Panc1 (cell line): ENCODE measurements around the gene CHRNA7. TPM values are rescaled to one million over a fixed set of nuclear protein-coding genes. Genes with fewer than 3 reads are reported as not detected.

ENCODE experiments used
- ATAC-seq: fragments of 200-7000 bp; cut with Tn5 transposase; 2 replicates; pipeline ENCODE4 v1.9.1; 2020; ENCODE audit warnings: mild to moderate bottlenecking, moderate library complexity
- BruUV-seq: library from RNA; stranded (reverse); fragments of 400-500 nt; replicated peaks from 2 replicates; lab custom pipeline; 2021; lab: Mats Ljungman, UMichigan
- CTCF ChIA-PET: fragments of 300-600 bp; sonication (Branson Sonifier 250); formaldehyde crosslinking; loops from one replicate; lab custom pipeline; 2022; ENCODE audit warnings: antibody characterized with exemption; lab: Charles Lee
- POLR2A ChIA-PET: fragments of 300-600 bp; sonication (Branson Sonifier 250); formaldehyde crosslinking; loops from one replicate; lab custom pipeline; 2022; ENCODE audit warnings: antibody characterized with exemption; lab: Charles Lee
- DNase-seq: peaks from one replicate; pipeline ENCODE4 v3.0.0-alpha.2; 2010; ENCODE audit warnings: low read depth, low spot score
- H3K27ac ChIP-seq: 2 replicates; pipeline ENCODE4 v1.5.1; 2011; ENCODE audit warnings: mild to moderate bottlenecking, low read length, inconsistent platforms
- H3K27me3 ChIP-seq: fragments of 200-500 bp; sonication (Bioruptor generic); 2 replicates; pipeline ENCODE4 v1.6.0; 2014; ENCODE audit warnings: low read length, inconsistent platforms; ENCODE audit not compliant: control insufficient read depth, insufficient read depth
- H3K36me3 ChIP-seq: fragments of 200-500 bp; sonication (Bioruptor generic); 2 replicates; pipeline ENCODE4 v1.5.1; 2014; ENCODE audit warnings: inconsistent platforms, mild to moderate bottlenecking, low read length, moderate library complexity; ENCODE audit not compliant: control insufficient read depth, insufficient read depth
- H3K4me1 ChIP-seq: 2 replicates; pipeline ENCODE4 v1.5.1; 2011; ENCODE audit warnings: inconsistent platforms, mild to moderate bottlenecking, low read length, moderate library complexity; ENCODE audit not compliant: control insufficient read depth, insufficient read depth
- H3K4me3 ChIP-seq, 2 experiments: 2 replicates each; pipeline ENCODE4 v1.5.1; 2011 to 2012; ENCODE audit warnings: low read depth in 2 of 2, low read length in 2 of 2, mild to moderate bottlenecking in 2 of 2, inconsistent platforms in 1 of 2, moderate library complexity in 1 of 2
- H3K9me3 ChIP-seq: fragments of 200-500 bp; sonication (Bioruptor generic); 2 replicates; pipeline ENCODE4 v1.5.1; 2014; ENCODE audit warnings: low read depth, mild to moderate bottlenecking, inconsistent platforms, low read length, moderate library complexity; ENCODE audit not compliant: control insufficient read depth, insufficient read depth
- POLR2AphosphoS5 ChIP-seq: IDR thresholded peaks from 2 replicates; pipeline ENCODE4 v1.6.1; 2012; ENCODE audit warnings: mild to moderate bottlenecking, low read depth, low read length, moderate library complexity
- SIN3A ChIP-seq: IDR thresholded peaks from 2 replicates; pipeline ENCODE4 v1.6.1; 2012; ENCODE audit warnings: low read depth, mild to moderate bottlenecking, low read length, moderate library complexity, borderline replicate concordance; ENCODE audit not compliant: insufficient read depth
- TCF7L2 ChIP-seq: IDR thresholded peaks from 2 replicates; pipeline ENCODE4 v1.6.1; 2011; ENCODE audit warnings: mild to moderate bottlenecking, low read depth, low read length, inconsistent platforms
- in situ Hi-C: cut with HindIII; loops from 2 replicates; pipeline ENCODE4 v1.10.0; 2016; ENCODE audit warnings: low sequenced_read_pairs, low pct_unique_long_range_greater_than_20kb
- intact Hi-C: fragments of 100-400 bp; cut with micrococcal nuclease; formaldehyde crosslinking; loops from one replicate; pipeline ENCODE4 v1.10.0; 2022; ENCODE audit not compliant: unreplicated experiment
- total RNA-seq: library from RNA; stranded (reverse); gene quantifications from one replicate; pipeline ENCODE4 v1.2.1, GENCODE V29; 2021; ENCODE audit not compliant: unreplicated experiment
- TF ChIP-seq, protein P1 (sequence below), 2 experiments: IDR thresholded peaks; 2 replicates each; pipeline ENCODE4 v1.6.1; 2011 to 2012; ENCODE audit warnings: low read depth in 2 of 2, control low read depth in 1 of 2, low read length in 1 of 2, mild to moderate bottlenecking in 1 of 2, moderate library complexity in 1 of 2; ENCODE audit not compliant: insufficient read depth in 1 of 2
- TF ChIP-seq, protein P2 (sequence below): fragments of 450-650 bp; IDR thresholded peaks from 2 replicates; pipeline ENCODE4 v1.5.1; 2017; ENCODE audit warnings: mild to moderate bottlenecking

Gene CHRNA7
- total RNA-seq, 1 experiment from 2014 or later = 3.3 TPM

DNA sequence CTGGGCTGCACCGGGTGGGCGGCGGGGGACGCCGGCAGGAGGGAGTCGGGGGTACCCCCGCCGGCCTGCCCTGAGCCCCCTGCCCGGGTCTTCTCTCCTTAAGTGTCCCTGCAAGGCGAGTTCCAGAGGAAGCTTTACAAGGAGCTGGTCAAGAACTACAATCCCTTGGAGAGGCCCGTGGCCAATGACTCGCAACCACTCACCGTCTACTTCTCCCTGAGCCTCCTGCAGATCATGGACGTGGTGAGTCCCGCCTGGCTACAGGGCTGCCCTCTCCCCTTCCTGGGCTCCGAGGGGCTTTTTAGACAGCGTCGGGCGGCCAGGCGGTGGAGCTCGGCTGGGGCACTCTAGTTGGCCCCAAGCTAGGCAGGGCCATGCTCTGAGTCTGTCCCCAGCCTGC is 480 bp downstream of the CHRNA7 start:
- ATAC-seq (peak; percentile 45; the same call in 1 of the 2 replicates), DNase-seq (no peak)
- Histone ChIP-seq H3K36me3 (peaks cover 2% of the 10 kb centered on the region; the same call in 1 of the 2 replicates), H3K9me3 (no peaks in the 10 kb centered on the region), H3K4me3 (peak overlapping the region; percentile 38 to 42; a peak in 3 of 4 replicates), H3K27ac (no peak overlapping the region), H3K27me3 (peaks cover 18% of the 10 kb centered on the region), H3K4me1 (no peaks in the 10 kb centered on the region)
- ChIA-PET CTCF (no interaction called here), POLR2A (no interaction called here)
- no TSS peak for BruUV-seq
- TF ChIP-seq, protein P1, sequence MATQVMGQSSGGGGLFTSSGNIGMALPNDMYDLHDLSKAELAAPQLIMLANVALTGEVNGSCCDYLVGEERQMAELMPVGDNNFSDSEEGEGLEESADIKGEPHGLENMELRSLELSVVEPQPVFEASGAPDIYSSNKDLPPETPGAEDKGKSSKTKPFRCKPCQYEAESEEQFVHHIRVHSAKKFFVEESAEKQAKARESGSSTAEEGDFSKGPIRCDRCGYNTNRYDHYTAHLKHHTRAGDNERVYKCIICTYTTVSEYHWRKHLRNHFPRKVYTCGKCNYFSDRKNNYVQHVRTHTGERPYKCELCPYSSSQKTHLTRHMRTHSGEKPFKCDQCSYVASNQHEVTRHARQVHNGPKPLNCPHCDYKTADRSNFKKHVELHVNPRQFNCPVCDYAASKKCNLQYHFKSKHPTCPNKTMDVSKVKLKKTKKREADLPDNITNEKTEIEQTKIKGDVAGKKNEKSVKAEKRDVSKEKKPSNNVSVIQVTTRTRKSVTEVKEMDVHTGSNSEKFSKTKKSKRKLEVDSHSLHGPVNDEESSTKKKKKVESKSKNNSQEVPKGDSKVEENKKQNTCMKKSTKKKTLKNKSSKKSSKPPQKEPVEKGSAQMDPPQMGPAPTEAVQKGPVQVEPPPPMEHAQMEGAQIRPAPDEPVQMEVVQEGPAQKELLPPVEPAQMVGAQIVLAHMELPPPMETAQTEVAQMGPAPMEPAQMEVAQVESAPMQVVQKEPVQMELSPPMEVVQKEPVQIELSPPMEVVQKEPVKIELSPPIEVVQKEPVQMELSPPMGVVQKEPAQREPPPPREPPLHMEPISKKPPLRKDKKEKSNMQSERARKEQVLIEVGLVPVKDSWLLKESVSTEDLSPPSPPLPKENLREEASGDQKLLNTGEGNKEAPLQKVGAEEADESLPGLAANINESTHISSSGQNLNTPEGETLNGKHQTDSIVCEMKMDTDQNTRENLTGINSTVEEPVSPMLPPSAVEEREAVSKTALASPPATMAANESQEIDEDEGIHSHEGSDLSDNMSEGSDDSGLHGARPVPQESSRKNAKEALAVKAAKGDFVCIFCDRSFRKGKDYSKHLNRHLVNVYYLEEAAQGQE (IDR thresholded peaks at IDR 0.05; ENCODE audit: insufficient read depth in 1 of 2, low read depth in 2 of 2, low read length in 1 of 2) = no peak
- no peak for TF ChIP-seq TCF7L2
- in situ Hi-C loops (no loop called here), intact Hi-C loops (loop anchor here (10.0 kb wide), 1 partner anchor 84 kb away; no protein-coding TSS in a partner anchor)

DNA sequence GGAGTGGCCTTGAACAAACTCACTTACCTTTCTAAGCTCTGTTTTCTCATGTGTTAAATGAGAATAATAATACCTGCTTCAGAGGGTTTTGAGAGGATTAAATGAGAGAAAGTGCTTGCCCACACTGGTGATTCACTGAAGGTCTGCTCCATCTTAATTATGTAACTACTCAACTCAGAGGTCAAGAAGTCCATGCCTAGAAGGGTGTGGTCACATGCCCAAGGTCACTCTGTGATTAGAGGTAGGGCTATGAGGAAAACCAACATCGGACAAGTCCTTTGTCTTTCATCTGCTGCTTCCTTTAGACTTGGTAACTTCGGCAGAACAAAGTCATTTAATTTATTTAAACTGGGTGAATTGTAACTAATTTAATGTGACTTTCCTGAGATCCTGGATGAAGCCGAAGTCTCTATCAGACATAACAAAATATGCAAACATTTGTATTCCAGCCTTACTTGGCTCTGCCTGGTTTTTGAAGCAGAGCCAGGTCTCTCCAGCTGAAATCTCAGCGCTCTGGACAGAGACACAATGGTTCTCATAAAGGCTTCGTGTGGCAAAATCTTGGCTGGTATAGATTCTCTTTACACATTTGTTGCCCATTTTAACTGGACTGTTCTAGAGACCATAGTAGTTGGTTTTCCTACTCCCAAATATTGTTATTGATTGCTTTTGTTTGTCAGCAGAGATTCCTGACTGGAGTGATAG is 3.0 kb downstream of the CHRNA7 start:
- ChIA-PET CTCF (no interaction called here), POLR2A (no interaction called here)
- Histone ChIP-seq H3K27ac (no peak overlapping the region), H3K36me3 (peaks cover 2% of the 10 kb centered on the region; the same call in 1 of the 2 replicates), H3K4me3 (no peak overlapping the region), H3K27me3 (peaks cover 18% of the 10 kb centered on the region), H3K4me1 (no peaks in the 10 kb centered on the region), H3K9me3 (no peaks in the 10 kb centered on the region)
- TF ChIP-seq, protein P2, sequence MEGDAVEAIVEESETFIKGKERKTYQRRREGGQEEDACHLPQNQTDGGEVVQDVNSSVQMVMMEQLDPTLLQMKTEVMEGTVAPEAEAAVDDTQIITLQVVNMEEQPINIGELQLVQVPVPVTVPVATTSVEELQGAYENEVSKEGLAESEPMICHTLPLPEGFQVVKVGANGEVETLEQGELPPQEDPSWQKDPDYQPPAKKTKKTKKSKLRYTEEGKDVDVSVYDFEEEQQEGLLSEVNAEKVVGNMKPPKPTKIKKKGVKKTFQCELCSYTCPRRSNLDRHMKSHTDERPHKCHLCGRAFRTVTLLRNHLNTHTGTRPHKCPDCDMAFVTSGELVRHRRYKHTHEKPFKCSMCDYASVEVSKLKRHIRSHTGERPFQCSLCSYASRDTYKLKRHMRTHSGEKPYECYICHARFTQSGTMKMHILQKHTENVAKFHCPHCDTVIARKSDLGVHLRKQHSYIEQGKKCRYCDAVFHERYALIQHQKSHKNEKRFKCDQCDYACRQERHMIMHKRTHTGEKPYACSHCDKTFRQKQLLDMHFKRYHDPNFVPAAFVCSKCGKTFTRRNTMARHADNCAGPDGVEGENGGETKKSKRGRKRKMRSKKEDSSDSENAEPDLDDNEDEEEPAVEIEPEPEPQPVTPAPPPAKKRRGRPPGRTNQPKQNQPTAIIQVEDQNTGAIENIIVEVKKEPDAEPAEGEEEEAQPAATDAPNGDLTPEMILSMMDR = no peak
- TF ChIP-seq, protein P1 (IDR thresholded peaks at IDR 0.05; ENCODE audit: insufficient read depth in 1 of 2, low read depth in 2 of 2, low read length in 1 of 2) = no peak
- TF ChIP-seq TCF7L2 (no peak), SIN3A (no peak), POLR2AphosphoS5 (no peak)
- DNase-seq (no peak), ATAC-seq (no peak)
- in situ Hi-C loops = no loop called here
- BruUV-seq = no TSS peak
- intact Hi-C loops = loop anchor here (10.0 kb wide), 1 partner anchor 81 kb away; no protein-coding TSS in a partner anchor
